ENCODE data around the gene LPXN.

The LPXN gene

GRCh38 chr11:58562375-58562800 is 13.3 kb downstream of the LPXN start:
- TF ChIP-seq NFIC (IDR thresholded peaks at IDR 0.05) (no peak), REST (IDR thresholded peaks at IDR 0.05; ENCODE audit: low read depth) (no peak), CREB1 (IDR thresholded peaks at IDR 0.05; ENCODE audit: low read depth) (no peak), YY1 (IDR thresholded peaks at IDR 0.05; ENCODE audit: low read depth) (no peak)

GRCh38 chr11:58561394-58562098 is 14.1 kb downstream of the LPXN start:
- TF ChIP-seq TCF12 (IDR thresholded peaks at IDR 0.05; ENCODE audit: low read depth) (no peak), REST (IDR thresholded peaks at IDR 0.05; ENCODE audit: low read depth) (no peak), EGR1 (IDR thresholded peaks at IDR 0.05) (no peak), EP300 (IDR thresholded peaks at IDR 0.05; ENCODE audit: borderline replicate concordance) (no peak)

- TF ChIP-seq MAX (IDR thresholded peaks at IDR 0.05) (no peak), REST (IDR thresholded peaks at IDR 0.05; ENCODE audit: low read depth) (no peak), CEBPB (IDR thresholded peaks at IDR 0.05) (no peak), RAD21 (IDR thresholded peaks at IDR 0.05; ENCODE audit: low read depth) (no peak), FOXM1 (IDR thresholded peaks at IDR 0.05; ENCODE audit: borderline replicate concordance, low read depth) (no peak), ZBTB7A (IDR thresholded peaks at IDR 0.05; ENCODE audit: low read depth) (no peak), NFIC (IDR thresholded peaks at IDR 0.05) (no peak), EP300 (IDR thresholded peaks at IDR 0.05; ENCODE audit: borderline replicate concordance) (no peak), CREB1 (IDR thresholded peaks at IDR 0.05; ENCODE audit: low read depth) (no peak), EGR1 (IDR thresholded peaks at IDR 0.05) (no peak), TAF1 (IDR thresholded peaks at IDR 0.05; ENCODE audit: low read depth) (no peak), TEAD4 (IDR thresholded peaks at IDR 0.05) (no peak), YY1 (IDR thresholded peaks at IDR 0.05; ENCODE audit: low read depth) (no peak), TCF12 (IDR thresholded peaks at IDR 0.05; ENCODE audit: low read depth) (no peak), USF1 (IDR thresholded peaks at IDR 0.05) (no peak)
Observed at GRCh38 chr11:58560842-58561241, 14.8 kb downstream of the LPXN start.

GRCh38 chr11:58549644-58550043 is 26.0 kb downstream of the LPXN start:
- TF ChIP-seq CREB1 (IDR thresholded peaks at IDR 0.05; ENCODE audit: low read depth) (no peak), RAD21 (IDR thresholded peaks at IDR 0.05; ENCODE audit: low read depth) (no peak), EGR1 (IDR thresholded peaks at IDR 0.05) (no peak)

- TF ChIP-seq REST (IDR thresholded peaks at IDR 0.05; ENCODE audit: low read depth) (no peak), CEBPB (IDR thresholded peaks at IDR 0.05) (no peak), EP300 (IDR thresholded peaks at IDR 0.05; ENCODE audit: borderline replicate concordance) (no peak), YY1 (IDR thresholded peaks at IDR 0.05; ENCODE audit: low read depth) (no peak), TEAD4 (IDR thresholded peaks at IDR 0.05) (no peak), TCF12 (IDR thresholded peaks at IDR 0.05; ENCODE audit: low read depth) (no peak), NFIC (IDR thresholded peaks at IDR 0.05) (no peak), MAX (IDR thresholded peaks at IDR 0.05) (no peak), USF1 (IDR thresholded peaks at IDR 0.05) (no peak), EGR1 (IDR thresholded peaks at IDR 0.05) (no peak), ZBTB7A (IDR thresholded peaks at IDR 0.05; ENCODE audit: low read depth) (no peak), TAF1 (IDR thresholded peaks at IDR 0.05; ENCODE audit: low read depth) (no peak), FOXM1 (IDR thresholded peaks at IDR 0.05; ENCODE audit: borderline replicate concordance, low read depth) (no peak)
Observed at GRCh38 chr11:58546841-58547240, 28.8 kb downstream of the LPXN start.

Measured in Ishikawa (cell line).